WTC11 (cell line): Measurements from ENCODE around the gene DESI2.

Experiments
- ATF6 ChIP-seq: sonication (generic); formaldehyde crosslinking; IDR thresholded peaks from 2 replicates; pipeline ENCODE4 v1.8.1; 2023; ENCODE audit warnings: mild to moderate bottlenecking, missing genetic modification reagents
- CREB1 ChIP-seq: sonication (generic); formaldehyde crosslinking; IDR thresholded peaks from 2 replicates; pipeline ENCODE4 v1.8.0; 2023; ENCODE audit warnings: mild to moderate bottlenecking, missing genetic modification reagents
- CTCF ChIP-seq: fragments of 200-600 bp; IDR thresholded peaks from 2 replicates; pipeline ENCODE4 v1.8.0; 2022; ENCODE audit warnings: antibody characterized with exemption
- GABPB1 ChIP-seq: sonication (generic); formaldehyde crosslinking; IDR thresholded peaks from 2 replicates; pipeline ENCODE4 v1.8.1; 2023; ENCODE audit warnings: mild to moderate bottlenecking, missing genetic modification reagents
- MAX ChIP-seq: sonication (generic); formaldehyde crosslinking; IDR thresholded peaks from 2 replicates; pipeline ENCODE4 v1.8.0; 2022; ENCODE audit warnings: mild to moderate bottlenecking, missing genetic modification reagents

- TF ChIP-seq MAX (CRISPR knock-in tag), result no peak
- TF ChIP-seq GABPB1 (CRISPR knock-in tag), result no peak
- no peak for TF ChIP-seq CTCF
- no peak for TF ChIP-seq ATF6 (CRISPR knock-in tag)
- TF ChIP-seq CREB1 (CRISPR knock-in tag), result no peak
Observed at GRCh38 chr1:244626709-244627108, 26.2 kb upstream of the DESI2 start.
